Measurements from ENCODE around the gene ABHD5.

The ABHD5 gene

GRCh38 chr3:43769097-43769884 lies 78.6 kb downstream of the ABHD5 start:
- H3K4me1 ChIP-seq (ENCODE audit: control insufficient read depth, insufficient read depth, low read length), result peaks cover 15% of the 10 kb centered on the region

GRCh38 chr3:43769885-43770425 lies 79.2 kb downstream of the ABHD5 start:
- peaks cover 14% of the 10 kb centered on the region for H3K4me1 ChIP-seq (ENCODE audit: control insufficient read depth, insufficient read depth, low read length)
- no peak overlapping the region for H3K9ac ChIP-seq (ENCODE audit: low read length)
- H3K4me3 ChIP-seq (ENCODE audit: low read depth, low read length), result peak overlapping the region; percentile 39

More at GRCh38 chr3:43769097-43769884, 78.6 kb downstream of the ABHD5 start:
- no peak overlapping the region for H3K27ac ChIP-seq (ENCODE audit: low read depth, low read length)
- H3K27me3 ChIP-seq (ENCODE audit: control insufficient read depth, insufficient read depth, low read length), result no peaks in the 10 kb centered on the region
- peak overlapping the region; percentile 39 for H3K4me3 ChIP-seq (ENCODE audit: low read depth, low read length)
- no peaks in the 10 kb centered on the region for H3K36me3 ChIP-seq (ENCODE audit: control insufficient read depth, insufficient read depth, low read length)
- H3K9ac ChIP-seq (ENCODE audit: low read length), result no peak overlapping the region
- H3K9me3 ChIP-seq (ENCODE audit: control insufficient read depth, insufficient read depth, low read depth, low read length), result no peaks in the 10 kb centered on the region

GRCh38 chr3:43770426-43771103 lies 79.8 kb downstream of the ABHD5 start:
- Histone ChIP-seq H3K27me3 (ENCODE audit: control insufficient read depth, insufficient read depth, low read length) (no peaks in the 10 kb centered on the region), H3K4me1 (ENCODE audit: control insufficient read depth, insufficient read depth, low read length) (peaks cover 14% of the 10 kb centered on the region), H3K9ac (ENCODE audit: low read length) (no peak overlapping the region), H3K36me3 (ENCODE audit: control insufficient read depth, insufficient read depth, low read length) (no peaks in the 10 kb centered on the region), H3K27ac (ENCODE audit: low read depth, low read length) (no peak overlapping the region), H3K9me3 (ENCODE audit: control insufficient read depth, insufficient read depth, low read depth, low read length) (no peaks in the 10 kb centered on the region), H3K4me3 (ENCODE audit: low read depth, low read length) (no peak overlapping the region)

More at GRCh38 chr3:43769885-43770425, 79.2 kb downstream of the ABHD5 start:
- Histone ChIP-seq H3K27me3 (ENCODE audit: control insufficient read depth, insufficient read depth, low read length) (no peaks in the 10 kb centered on the region), H3K36me3 (ENCODE audit: control insufficient read depth, insufficient read depth, low read length) (no peaks in the 10 kb centered on the region), H3K27ac (ENCODE audit: low read depth, low read length) (no peak overlapping the region), H3K9me3 (ENCODE audit: control insufficient read depth, insufficient read depth, low read depth, low read length) (no peaks in the 10 kb centered on the region)

GRCh38 chr3:43771610-43772009 lies 80.9 kb downstream of the ABHD5 start:
- H3K4me3 ChIP-seq (ENCODE audit: low read depth, low read length), result no peak overlapping the region
- no peaks in the 10 kb centered on the region for H3K9me3 ChIP-seq (ENCODE audit: control insufficient read depth, insufficient read depth, low read depth, low read length)
- H3K27ac ChIP-seq (ENCODE audit: low read depth, low read length), result no peak overlapping the region
- H3K4me1 ChIP-seq (ENCODE audit: control insufficient read depth, insufficient read depth, low read length), result peaks cover 14% of the 10 kb centered on the region
- no peaks in the 10 kb centered on the region for H3K36me3 ChIP-seq (ENCODE audit: control insufficient read depth, insufficient read depth, low read length)
- H3K27me3 ChIP-seq (ENCODE audit: control insufficient read depth, insufficient read depth, low read length), result no peaks in the 10 kb centered on the region
- no peak overlapping the region for H3K9ac ChIP-seq (ENCODE audit: low read length)

GRCh38 chr3:43773273-43774094 lies 82.7 kb downstream of the ABHD5 start:
- Histone ChIP-seq H3K27ac (ENCODE audit: low read depth, low read length) (no peak overlapping the region), H3K27me3 (ENCODE audit: control insufficient read depth, insufficient read depth, low read length) (no peaks in the 10 kb centered on the region), H3K36me3 (ENCODE audit: control insufficient read depth, insufficient read depth, low read length) (no peaks in the 10 kb centered on the region), H3K4me3 (ENCODE audit: low read depth, low read length) (no peak overlapping the region), H3K9ac (ENCODE audit: low read length) (peak overlapping the region; percentile 27), H3K4me1 (ENCODE audit: control insufficient read depth, insufficient read depth, low read length) (peaks cover 14% of the 10 kb centered on the region), H3K9me3 (ENCODE audit: control insufficient read depth, insufficient read depth, low read depth, low read length) (no peaks in the 10 kb centered on the region)

GRCh38 chr3:43774799-43775198 lies 84.1 kb downstream of the ABHD5 start:
- H3K27me3 ChIP-seq (ENCODE audit: control insufficient read depth, insufficient read depth, low read length), result no peaks in the 10 kb centered on the region
- peaks cover 4% of the 10 kb centered on the region; the same call in 1 of the 2 replicates for H3K9me3 ChIP-seq (ENCODE audit: control insufficient read depth, insufficient read depth, low read depth, low read length)
- no peak overlapping the region for H3K27ac ChIP-seq (ENCODE audit: low read depth, low read length)
- no peak overlapping the region for H3K9ac ChIP-seq (ENCODE audit: low read length)
- no peaks in the 10 kb centered on the region for H3K36me3 ChIP-seq (ENCODE audit: control insufficient read depth, insufficient read depth, low read length)
- H3K4me1 ChIP-seq (ENCODE audit: control insufficient read depth, insufficient read depth, low read length), result peaks cover 11% of the 10 kb centered on the region; the same call in 1 of the 2 replicates
- no peak overlapping the region for H3K4me3 ChIP-seq (ENCODE audit: low read depth, low read length)

- Histone ChIP-seq H3K9me3 (ENCODE audit: control insufficient read depth, insufficient read depth, low read depth, low read length) (peaks cover 4% of the 10 kb centered on the region; the same call in 1 of the 2 replicates), H3K27ac (ENCODE audit: low read depth, low read length) (no peak overlapping the region), H3K9ac (ENCODE audit: low read length) (no peak overlapping the region)
Observed at GRCh38 chr3:43776101-43776500, 85.4 kb downstream of the ABHD5 start.

GRCh38 chr3:43779850-43780249 lies 89.1 kb downstream of the ABHD5 start:
- Histone ChIP-seq H3K36me3 (ENCODE audit: control insufficient read depth, insufficient read depth, low read length) (no peaks in the 10 kb centered on the region), H3K27ac (ENCODE audit: low read depth, low read length) (no peak overlapping the region), H3K4me1 (ENCODE audit: control insufficient read depth, insufficient read depth, low read length) (no peaks in the 10 kb centered on the region), H3K9me3 (ENCODE audit: control insufficient read depth, insufficient read depth, low read depth, low read length) (peaks cover 4% of the 10 kb centered on the region; the same call in 1 of the 2 replicates), H3K4me3 (ENCODE audit: low read depth, low read length) (no peak overlapping the region), H3K27me3 (ENCODE audit: control insufficient read depth, insufficient read depth, low read length) (no peaks in the 10 kb centered on the region), H3K9ac (ENCODE audit: low read length) (no peak overlapping the region)

More at GRCh38 chr3:43776101-43776500, 85.4 kb downstream of the ABHD5 start:
- Histone ChIP-seq H3K27me3 (ENCODE audit: control insufficient read depth, insufficient read depth, low read length) (no peaks in the 10 kb centered on the region), H3K36me3 (ENCODE audit: control insufficient read depth, insufficient read depth, low read length) (no peaks in the 10 kb centered on the region), H3K4me1 (ENCODE audit: control insufficient read depth, insufficient read depth, low read length) (peaks cover 11% of the 10 kb centered on the region; the same call in 1 of the 2 replicates), H3K4me3 (ENCODE audit: low read depth, low read length) (no peak overlapping the region)

GRCh38 chr3:43782541-43782940 lies 91.8 kb downstream of the ABHD5 start:
- peaks cover 4% of the 10 kb centered on the region; the same call in 1 of the 2 replicates for H3K9me3 ChIP-seq (ENCODE audit: control insufficient read depth, insufficient read depth, low read depth, low read length)
- H3K27me3 ChIP-seq (ENCODE audit: control insufficient read depth, insufficient read depth, low read length), result no peaks in the 10 kb centered on the region
- H3K36me3 ChIP-seq (ENCODE audit: control insufficient read depth, insufficient read depth, low read length), result no peaks in the 10 kb centered on the region
- no peaks in the 10 kb centered on the region for H3K4me1 ChIP-seq (ENCODE audit: control insufficient read depth, insufficient read depth, low read length)
- no peak overlapping the region for H3K27ac ChIP-seq (ENCODE audit: low read depth, low read length)
- H3K9ac ChIP-seq (ENCODE audit: low read length), result no peak overlapping the region
- H3K4me3 ChIP-seq (ENCODE audit: low read depth, low read length), result no peak overlapping the region
